HG03108 (cell line): ENCODE results near the gene SOST.

Experiments used
- ATAC-seq: cut with Tn5 transposase; IDR thresholded peaks from one replicate; pipeline ENCODE4 v1.9.1; 2021; ENCODE audit warnings: moderate library complexity; ENCODE audit not compliant: unreplicated experiment

SOST gene

DNA sequence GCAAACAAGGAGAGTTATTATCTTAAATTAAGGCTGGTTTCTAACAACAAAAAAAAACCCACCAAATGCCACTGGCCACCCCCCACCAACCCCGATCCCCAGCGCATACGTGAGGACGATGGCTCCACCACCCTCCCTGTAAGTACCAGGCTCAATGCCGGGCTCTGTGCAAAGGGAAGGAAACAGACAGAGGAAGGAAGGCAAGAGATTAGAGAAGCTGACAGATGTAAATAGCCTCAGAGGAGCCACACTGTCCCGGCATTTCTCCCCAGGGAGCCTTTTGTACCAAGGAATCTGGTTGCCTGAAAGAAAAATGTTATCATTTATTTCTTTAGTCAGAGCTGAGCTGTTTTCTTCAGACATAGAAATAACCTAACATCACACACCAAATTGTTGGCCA, 13.1 kb downstream of the SOST start:
- ATAC-seq: no peak

DNA sequence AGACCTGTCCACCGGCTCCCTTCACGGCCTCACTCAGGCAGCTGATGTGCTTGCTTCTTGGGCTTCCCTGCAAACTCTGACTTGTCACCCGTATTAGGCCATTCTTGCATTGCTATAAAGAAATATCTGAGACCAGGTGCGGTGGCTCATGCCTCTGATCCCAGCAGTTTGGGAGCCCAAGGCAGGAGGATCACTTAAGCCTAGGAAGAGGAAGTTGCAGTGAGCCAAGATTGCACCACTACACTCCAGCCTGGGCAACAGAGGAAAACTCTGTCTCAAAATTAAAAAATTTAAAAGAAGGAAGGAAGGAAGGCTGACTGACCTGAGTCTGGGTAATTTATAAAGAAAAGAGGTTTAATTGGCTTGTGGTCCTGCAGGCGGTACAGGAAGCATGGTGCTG, 17.0 kb downstream of the SOST start:
- ATAC-seq: no peak

DNA sequence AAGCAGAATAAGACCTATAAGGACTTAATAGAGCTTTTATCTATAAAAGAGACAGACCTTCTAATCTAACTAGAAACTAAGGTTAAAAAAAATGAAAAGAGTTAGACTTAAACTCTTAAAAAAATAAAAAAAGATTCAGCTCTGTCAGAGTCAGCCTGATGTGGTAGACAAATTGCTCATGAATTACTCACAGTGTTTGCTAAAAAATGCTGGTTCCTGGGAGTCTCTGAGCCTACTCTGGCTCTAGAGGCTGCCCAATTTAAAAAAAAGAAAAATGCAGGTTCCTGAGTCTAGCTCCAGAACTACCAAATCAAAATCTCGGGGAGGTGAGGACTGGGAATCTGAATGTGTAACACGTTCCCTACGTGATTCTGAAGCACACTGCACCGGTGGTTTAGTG, 18.1 kb downstream of the SOST start:
- ATAC-seq: no peak

DNA sequence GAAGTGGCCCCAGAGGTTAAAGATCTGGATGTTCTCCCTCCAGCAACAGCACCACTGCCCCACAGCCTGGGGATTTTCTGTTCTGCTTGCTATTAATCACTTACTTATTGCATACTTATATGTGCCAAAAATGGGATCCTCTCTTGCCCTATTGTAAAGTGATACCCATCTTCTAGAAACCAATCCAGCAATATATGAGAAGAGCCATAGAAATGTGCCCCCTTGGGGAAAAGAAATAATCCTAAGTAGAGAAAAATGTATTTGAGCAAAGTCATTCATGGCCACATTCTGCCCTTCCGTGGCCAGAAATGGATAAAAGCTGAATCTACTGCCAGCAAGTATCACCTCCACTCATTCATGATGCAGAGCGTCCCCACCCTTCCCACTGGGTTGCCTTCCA, 20.9 kb downstream of the SOST start:
- no peak for ATAC-seq

DNA sequence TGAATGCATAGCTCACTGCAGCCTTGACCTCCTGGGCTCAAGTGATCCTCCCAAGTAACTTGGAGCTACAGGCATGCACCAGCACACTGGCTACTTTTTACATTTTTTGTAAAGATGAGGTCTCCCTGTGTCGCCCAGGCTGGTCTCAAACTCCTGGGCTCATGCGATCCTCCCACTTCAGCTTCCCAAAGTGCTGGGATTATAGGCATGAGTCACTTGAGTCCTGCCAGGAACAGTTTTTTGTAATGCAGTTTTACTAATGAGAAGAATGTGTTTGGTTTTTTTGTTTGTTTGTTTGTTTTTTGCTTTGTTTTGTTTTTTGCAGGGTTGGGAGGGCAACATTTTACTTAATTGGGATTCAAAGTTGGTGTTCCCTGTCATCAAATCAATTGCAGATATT, 22.2 kb downstream of the SOST start:
- no peak for ATAC-seq

DNA sequence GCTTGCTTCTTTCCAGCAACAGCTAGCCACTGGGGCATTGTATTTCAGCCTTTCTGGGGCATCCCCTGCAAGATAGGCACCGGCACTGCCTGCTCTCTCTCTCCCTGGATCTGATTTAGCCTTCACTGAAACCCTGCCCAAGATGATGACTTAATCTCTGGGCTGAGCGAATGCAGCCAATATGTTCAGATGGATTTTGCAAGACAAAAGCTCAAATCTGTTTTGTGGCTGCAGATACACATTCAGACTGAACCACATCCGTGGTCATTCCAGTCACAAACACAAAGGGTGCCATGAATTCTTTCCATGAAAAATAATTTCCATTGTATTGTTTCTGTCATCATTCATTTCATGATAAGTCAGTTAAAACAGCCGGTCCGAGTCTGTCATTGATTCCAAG, 24.2 kb downstream of the SOST start:
- ATAC-seq: no peak

DNA sequence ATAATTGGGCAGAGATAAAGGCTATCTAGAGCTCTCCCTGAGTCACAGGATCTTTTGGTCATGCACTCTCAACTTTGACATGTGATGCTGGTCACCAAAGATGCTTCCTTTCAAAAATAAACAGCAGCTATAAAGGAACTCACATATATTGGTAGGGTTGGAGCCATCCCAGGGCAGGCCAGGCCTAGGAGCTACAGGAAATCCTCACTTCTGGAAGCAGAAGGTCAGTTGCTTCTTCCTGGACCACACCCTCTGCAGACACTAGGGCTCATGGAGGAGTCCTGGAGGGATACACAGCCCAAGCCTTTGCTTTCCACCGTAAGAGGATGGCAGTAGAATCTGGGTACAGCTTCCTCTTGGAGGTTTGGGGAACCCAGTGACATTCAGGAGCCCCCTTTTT, 24.6 kb downstream of the SOST start:
- ATAC-seq: no peak

DNA sequence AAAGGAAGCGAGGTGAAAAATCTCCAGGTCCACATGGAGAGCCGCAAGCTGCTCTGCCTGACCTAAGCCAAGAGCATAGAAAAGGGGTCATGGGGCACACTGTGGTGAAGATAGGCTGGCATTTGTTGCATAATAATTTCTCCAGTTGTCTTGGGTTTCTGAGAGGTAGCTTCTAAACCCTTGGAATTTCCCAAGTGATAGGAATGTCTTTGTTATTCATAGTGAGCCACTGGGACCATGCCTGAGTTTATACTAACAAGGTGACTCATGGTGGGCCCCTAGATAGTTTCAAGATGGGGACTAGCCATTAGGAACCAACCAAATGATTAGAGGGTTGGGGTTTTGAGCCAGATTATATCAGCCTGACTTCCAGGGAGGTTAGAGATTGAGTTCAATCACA, 25.6 kb downstream of the SOST start:
- no peak for ATAC-seq

DNA sequence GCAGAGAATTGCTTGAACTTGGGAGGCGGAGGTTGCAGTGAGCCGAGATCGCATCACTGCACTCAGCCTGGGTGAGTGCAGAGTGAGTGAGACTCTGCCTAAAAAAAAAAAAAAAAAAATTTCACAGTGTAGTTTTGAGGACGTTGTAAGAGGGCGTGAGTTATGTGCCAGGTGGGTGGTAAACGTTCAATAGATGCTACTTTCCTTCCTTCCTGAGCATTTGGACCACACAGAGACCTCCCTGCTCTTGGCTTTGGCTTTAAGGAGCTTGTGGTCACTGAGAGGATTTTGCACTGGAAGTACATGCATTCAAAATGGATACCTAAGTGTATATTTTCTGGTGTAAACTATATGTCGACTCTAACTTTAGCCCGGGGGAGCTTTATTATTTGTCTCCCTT, 30.5 kb downstream of the SOST start:
- no peak for ATAC-seq

DNA sequence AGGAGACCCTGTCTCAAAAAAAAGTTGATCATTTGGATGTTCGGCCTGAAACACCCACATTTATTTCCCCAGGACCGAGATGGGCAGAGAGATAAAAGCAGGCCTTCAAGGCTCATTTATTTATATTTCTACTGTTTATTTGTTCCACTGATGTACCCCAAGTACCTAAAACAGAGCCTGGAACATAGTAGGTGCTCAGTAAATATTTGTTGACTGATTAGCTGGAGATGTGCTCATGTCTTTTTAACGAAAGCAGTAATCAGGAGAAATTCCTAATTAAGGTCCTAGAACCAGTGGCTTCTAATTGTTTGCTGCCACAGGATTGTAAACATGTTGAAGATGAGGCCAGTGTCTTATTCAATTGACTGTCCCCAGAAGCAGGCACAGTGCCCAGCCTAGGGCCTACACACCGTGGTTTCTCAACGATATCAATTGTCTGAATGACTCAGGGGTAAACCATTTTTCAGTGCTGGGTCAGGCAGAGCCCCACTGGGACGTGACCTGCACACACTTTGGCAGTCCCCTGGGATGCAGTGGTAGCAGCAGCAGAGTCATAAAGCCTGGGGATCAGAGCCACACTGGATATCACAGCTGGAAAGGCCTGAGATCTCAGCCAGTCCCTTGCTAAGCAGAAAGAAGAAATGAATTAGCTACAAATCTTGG, 34.8 kb downstream of the SOST start:
- ATAC-seq: no peak

DNA sequence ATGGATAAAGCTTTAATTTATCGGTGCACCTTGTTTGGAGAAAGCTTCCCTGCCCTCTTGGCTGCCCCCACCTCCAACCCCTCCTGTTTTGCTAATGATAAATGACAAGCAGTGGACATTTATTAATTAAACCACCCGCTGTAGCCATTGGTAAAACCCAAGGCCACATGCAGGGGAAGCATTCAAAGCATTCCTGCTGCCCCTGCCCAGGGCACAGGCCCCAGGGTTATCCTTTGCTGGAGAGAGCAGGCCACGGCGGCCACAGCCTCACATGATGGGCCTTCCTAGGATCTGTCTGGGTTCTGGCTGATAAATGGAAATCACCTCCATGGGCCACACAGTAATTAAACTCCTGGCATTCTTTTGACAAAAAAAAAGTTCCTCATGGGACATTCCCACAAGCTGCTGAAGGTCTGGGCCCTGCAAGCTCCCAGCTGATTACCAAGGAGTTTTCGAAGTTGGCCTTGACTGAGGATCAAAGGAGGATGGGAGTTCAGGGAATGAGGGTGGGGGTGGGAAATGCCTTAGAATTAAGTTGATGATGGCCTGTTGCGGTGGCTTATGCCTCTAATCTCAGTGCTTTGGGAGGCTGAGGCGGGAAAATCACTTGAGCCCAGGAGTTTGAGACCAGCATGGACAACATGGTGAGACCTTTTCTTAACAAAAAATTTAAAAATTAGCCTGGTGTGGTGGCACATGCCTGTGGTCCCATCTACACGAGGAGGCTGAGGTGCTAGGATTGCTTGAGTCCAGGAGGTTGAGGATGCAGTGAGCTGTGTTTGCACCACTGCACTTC, 35.5 kb downstream of the SOST start:
- no peak for ATAC-seq

DNA sequence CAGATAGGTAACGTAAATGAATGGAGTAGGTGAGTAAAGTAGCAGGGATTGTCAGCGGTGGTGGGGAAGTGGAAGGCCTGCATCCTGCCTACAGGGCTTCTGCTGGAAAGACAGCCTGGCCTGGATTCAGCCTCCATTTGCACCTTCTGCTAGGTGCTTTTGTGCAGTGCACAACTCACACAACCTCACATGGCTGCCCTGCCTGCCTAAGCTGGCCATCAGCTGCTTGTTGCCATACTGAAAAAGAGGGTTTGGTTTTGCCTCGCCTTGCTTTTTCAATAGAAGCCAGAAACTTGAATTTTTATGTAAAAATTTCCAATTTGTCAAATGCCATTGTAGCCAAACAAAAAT, 36.3 kb downstream of the SOST start:
- ATAC-seq: no peak

DNA sequence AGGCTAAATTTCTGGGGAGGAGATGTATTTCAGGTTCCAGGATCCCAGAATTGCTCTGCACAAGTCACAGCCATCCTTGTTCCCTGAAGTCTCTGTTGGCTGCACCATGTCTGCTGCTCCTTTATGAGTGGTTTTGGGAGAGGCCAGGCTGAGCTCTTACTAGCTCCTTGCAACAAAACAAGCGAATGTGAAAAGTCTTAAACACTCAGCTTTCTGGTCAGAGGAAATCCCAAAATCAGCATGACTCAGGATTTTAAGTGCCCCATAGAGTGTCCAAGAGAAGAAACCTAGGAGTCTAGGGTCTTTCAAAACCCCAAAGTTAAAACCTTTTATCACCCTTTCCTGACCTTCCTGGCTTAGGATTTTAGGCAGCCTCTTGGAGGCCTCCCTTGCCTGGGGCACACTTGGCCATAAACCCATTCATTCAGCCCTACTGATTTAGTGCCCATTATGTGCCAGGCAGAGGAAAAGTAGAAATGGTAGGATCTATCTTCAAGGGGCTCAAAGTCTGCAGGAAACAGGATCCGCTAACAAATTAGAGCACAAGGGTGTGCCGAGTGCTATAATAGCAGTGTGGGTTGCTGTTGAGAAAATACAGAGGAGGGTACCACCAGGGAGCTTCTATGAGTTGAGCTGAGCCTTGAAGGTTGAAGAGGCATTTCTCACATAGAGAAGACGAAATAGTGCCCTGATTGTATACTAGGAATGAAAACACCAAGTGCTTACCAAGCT, 36.9 kb downstream of the SOST start:
- ATAC-seq: no peak

DNA sequence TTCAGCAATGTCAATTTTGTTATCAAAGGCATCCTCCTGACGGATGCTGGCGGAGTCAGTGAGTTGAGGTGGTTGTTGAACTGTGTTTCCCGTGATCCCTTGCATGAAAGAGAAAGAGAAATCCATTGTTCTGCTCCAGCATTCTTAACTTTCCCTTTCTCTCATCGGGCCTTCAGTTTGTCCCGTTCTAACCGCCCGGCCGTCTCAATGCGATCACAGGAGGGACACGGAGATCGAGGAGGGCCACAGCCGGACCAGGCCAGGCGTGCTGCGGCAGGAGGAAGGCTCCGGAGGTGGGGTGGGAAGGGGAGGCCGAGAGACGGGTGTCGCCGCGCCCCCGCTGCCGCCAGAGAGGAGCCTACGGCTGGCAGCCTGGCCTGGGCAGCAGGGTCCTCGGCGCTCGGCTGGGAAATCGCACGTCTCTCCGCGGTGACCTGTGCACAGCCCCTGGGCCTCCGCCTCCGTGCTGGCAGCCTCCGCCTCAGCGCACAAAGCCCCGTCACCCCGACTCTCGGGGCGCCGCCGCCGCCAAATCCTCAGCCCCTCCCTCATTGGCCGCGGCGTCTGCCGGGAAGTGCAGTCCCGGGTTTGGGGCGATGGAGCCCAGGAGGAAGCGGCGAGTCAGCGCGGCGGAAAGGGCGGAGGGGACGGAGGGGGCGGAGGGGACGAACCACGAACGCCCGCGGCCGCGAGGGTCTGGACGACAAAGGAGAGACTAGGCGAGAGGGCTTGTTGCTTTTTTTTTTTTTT, 38.1 kb downstream of the SOST start:
- peak; percentile 73 for ATAC-seq

DNA sequence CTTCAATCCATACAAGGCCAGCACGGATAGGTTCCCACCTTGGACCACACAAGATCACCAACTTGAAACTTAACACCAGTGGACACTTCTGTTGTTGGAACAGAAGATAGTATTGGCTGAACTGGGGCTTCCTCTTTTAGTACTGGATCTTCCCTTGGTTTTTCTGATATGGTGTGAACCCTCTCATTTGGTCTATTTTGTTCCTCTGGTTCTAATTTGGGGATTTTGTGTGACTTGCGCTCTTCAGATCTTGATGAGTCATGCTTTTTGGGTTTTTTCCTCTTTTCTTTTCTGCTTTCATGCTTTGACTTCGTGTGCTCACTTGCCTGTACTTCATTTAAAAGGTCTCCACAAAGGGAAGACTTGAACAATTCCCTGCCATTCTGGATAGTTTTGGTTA, 39.0 kb downstream of the SOST start:
- ATAC-seq: no peak

DNA sequence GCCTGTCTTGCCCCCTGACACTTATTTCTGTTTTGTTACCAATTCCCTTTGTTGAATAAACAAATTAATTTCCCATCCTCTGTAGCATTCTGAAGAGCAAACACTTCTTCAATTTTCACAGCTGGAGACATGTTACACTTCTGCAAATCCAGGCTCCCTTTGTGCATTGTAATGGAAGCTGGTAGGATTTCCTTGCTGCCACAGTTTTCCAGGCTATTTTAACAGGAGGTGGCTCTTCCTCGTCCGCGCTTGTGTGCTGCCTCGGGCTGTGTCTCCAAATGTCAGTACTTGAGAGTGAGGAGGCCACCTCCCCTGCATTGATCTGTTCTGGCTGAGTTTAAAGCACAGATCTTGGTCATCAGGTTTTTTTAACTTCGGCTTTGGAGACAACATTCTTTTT, 40.0 kb downstream of the SOST start:
- no peak for ATAC-seq

DNA sequence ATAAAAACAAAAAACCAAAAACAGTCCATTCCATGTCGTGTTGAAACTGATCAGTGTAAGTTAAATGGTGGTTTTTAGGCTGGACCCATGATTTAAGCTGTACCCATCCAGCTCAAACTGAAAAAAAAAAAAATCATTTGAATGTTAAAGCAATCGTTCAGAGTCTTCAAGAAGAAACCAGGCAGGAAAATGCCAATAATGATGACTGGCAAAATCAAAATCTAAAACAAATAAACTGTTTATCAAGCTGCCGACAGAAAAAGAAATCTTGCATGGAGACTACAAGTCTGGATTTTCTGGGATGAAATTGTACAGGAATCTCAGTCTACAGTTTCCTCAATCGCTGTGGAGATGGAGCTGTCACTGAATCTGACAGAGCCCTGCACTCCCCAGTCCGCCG, 40.7 kb downstream of the SOST start:
- ATAC-seq: no peak

DNA sequence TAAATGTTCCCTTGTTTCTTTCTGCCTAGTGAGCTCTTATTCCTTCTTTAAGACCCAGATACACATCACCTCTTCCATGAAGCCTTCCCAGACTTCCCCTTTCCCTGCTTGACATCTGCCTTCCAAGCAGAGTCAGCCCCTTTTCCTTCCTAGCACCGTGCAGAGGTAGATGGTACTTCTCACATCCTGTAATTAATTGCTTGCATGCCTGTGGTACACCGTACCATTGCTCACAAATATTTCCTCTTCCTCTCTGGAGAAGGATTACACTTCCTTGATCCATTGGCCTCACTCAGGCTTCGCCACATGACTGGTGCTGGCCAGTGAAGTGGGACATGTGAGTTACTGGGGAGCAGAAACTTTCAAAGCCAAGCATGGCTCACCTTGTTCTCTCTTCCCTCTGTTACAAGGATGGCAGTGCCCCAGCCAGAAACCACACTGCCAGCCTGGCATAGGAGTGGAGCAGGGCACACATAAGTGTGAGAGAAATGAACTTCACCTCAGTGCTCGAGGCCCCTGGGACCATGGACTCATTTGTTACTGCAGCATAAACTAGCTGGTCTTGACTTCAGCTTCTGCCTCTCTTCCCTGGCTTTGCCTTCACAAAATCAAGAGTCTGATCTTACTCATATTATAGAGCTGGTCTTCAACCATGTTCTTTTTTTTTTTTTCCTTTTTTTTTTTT, 44.0 kb downstream of the SOST start:
- ATAC-seq: no peak

DNA sequence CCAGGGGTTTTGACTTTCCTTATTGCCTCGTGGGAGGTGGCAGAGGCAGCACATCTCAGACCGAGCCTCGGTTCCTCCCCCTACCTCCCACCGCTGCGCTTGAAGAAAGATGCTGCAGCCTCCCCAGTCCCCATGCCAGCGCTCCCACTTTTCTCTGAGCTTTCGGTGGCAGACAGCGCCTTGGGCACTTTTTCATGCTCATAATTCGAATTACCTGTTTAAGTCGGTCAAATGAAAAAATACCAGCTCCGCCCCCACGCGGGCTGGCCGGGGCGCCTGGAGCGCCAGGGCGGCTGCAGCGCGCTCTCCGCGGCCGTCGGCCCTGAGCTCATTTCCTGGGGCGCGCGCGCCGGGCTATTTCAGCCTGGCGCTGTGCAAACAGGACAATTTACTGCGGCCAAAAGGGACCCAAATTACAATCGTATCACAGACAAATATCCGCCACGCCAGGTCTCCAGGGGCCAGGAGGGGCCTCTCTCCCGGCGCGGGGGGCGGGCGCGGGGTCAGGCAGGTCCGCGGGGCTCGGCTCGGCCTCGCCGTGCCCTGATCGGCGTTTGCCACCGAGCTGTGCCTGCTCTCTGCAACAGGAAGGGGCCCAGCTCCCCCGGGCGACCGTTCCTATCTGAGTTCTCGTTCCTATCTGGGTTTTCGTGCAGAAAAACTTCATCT, 45.0 kb downstream of the SOST start:
- no peak for ATAC-seq

DNA sequence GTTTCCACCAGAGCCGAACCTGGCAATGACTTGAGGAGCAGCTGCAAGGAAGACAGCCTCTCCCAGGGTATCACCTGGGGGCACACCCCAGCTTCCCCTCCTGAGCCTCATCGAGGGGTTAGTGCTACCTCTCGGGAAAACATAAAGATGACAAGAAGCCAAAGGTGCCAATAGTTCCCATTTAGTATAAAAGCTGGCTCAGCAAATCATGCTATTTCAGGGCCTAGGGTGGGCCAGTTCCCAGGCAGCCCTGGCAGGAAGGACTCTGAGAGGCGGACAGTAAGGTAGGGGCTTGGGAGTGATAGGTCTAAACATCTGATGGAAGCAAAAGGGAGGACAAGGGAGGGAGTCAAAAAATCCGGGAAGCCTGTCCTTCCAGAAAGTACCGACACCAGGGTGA, 46.2 kb downstream of the SOST start:
- no peak for ATAC-seq
